Breast epithelium (tissue), 3 donors: ENCODE data around the gene DDX41.

Experiments used
- CTCF ChIP-seq, 3 donors: fragments of 450-650 bp; IDR thresholded peaks; one replicate each; pipeline ENCODE4 v1.5.1; 2016 to 2017; ENCODE audit warnings: antibody characterized with exemption in 3 of 3, mild to moderate bottlenecking in 3 of 3, moderate library complexity in 3 of 3
- POLR2A ChIP-seq: fragments of 450-650 bp; IDR thresholded peaks from one replicate; pipeline ENCODE4 v1.6.1; 2016; ENCODE audit warnings: antibody characterized with exemption, mild to moderate bottlenecking, moderate library complexity
- POLR2AphosphoS5 ChIP-seq, 3 donors: sonication (generic); formaldehyde crosslinking; IDR thresholded peaks; one replicate each; pipeline ENCODE4 v1.6.1; 2017; ENCODE audit warnings: antibody characterized with exemption in 3 of 3

GRCh38 chr5:177526191-177526590 is 9.4 kb upstream of the DDX41 start:
- TF ChIP-seq CTCF (IDR thresholded peaks at IDR 0.05), result no peak
- TF ChIP-seq POLR2A, result no peak
- no peak for TF ChIP-seq POLR2AphosphoS5 (IDR thresholded peaks at IDR 0.05)
